Glomerular visceral epithelial cell (primary cell): ENCODE results near the gene UVRAG.
"Not testable (repeated sequence)": the region's sequence is repeated elsewhere in the genome, so short reads cannot be mapped to it uniquely, and the experiment has no call there.

Experiments used
- DNase-seq: peaks from one replicate; pipeline ENCODE4 v3.0.0-alpha.2; 2016; ENCODE audit errors: extremely low spot score

Gene UVRAG

GRCh38 chr11:75841739-75842138, 26.7 kb downstream of the UVRAG start:
- no peak for DNase-seq

- DNase-seq, result no peak
These were observed 30.3 kb downstream of the UVRAG start for GRCh38 chr11:75845324-75845723.

- DNase-seq, result no peak
These were observed 34.9 kb downstream of the UVRAG start for GRCh38 chr11:75849894-75850293.

- DNase-seq, result no peak
These were observed 35.8 kb downstream of the UVRAG start for GRCh38 chr11:75850787-75851186.

- DNase-seq, result no peak
These were observed 36.2 kb downstream of the UVRAG start for GRCh38 chr11:75851203-75851602.

GRCh38 chr11:75852406-75853017, 37.5 kb downstream of the UVRAG start:
- DNase-seq, result no peak

GRCh38 chr11:75853563-75853962, 38.6 kb downstream of the UVRAG start:
- not testable (repeated sequence) for DNase-seq

- DNase-seq, result no peak
These were observed 39.0 kb downstream of the UVRAG start for GRCh38 chr11:75853971-75854370.

- no peak for DNase-seq
These were observed 40.2 kb downstream of the UVRAG start for GRCh38 chr11:75855206-75855605.

- DNase-seq, result no peak
These were observed 41.9 kb downstream of the UVRAG start for GRCh38 chr11:75856912-75857311.

GRCh38 chr11:75858042-75858441, 43.0 kb downstream of the UVRAG start:
- no peak for DNase-seq

- no peak for DNase-seq
These were observed 43.6 kb downstream of the UVRAG start for GRCh38 chr11:75858613-75859012.

- DNase-seq, result no peak
These were observed 44.6 kb downstream of the UVRAG start for GRCh38 chr11:75859614-75860013.

- DNase-seq, result no peak
These were observed 47.4 kb downstream of the UVRAG start for GRCh38 chr11:75862437-75862836.

- peak; percentile 37 for DNase-seq
These were observed 52.9 kb downstream of the UVRAG start for GRCh38 chr11:75867778-75868374.

GRCh38 chr11:75868990-75869389, 54.0 kb downstream of the UVRAG start:
- DNase-seq, result no peak

GRCh38 chr11:75869661-75870455, 54.8 kb downstream of the UVRAG start:
- DNase-seq, result no peak

- DNase-seq, result no peak
These were observed 57.9 kb downstream of the UVRAG start for GRCh38 chr11:75872887-75873416.

GRCh38 chr11:75873417-75874221, 58.6 kb downstream of the UVRAG start:
- no peak for DNase-seq

GRCh38 chr11:75874684-75875341, 59.8 kb downstream of the UVRAG start:
- no peak for DNase-seq

GRCh38 chr11:75877327-75877726, 62.3 kb downstream of the UVRAG start:
- not testable (repeated sequence) for DNase-seq
